ENCODE data around the gene IRF2. TPM values are rescaled to one million over a fixed set of nuclear protein-coding genes. Genes with fewer than 3 reads are reported as not detected.

IRF2 gene
- total and polyA plus RNA-seq, 2 donors (not counting 1 experiment from before 2014, with no cell fraction given): 67.8 to 68.2 TPM

- POLR2A ChIA-PET: no interaction called here
- no peak overlapping the region for H2AFZ ChIP-seq (ENCODE audit: insufficient read depth, low read depth, low read length, poor library complexity, severe bottlenecking)
- peaks cover 45% of the 10 kb centered on the region for H4K20me1 ChIP-seq (ENCODE audit: control insufficient read depth, insufficient read depth, low read length, poor library complexity, severe bottlenecking)
- H3K27ac ChIP-seq (ENCODE audit: low read length in 2 of 2): peak overlapping the region in 1 of 2 donors; percentile 57
- H3K9me3 ChIP-seq (ENCODE audit: control extremely low read depth in 1 of 3, control insufficient read depth in 2 of 3, insufficient read depth in 1 of 3, low read length in 2 of 3): no peaks in the 10 kb centered on the region
- CTCF ChIA-PET: interaction anchor here (0.9 to 3.9 kb wide), 4 partner anchors 16 to 144 kb away, joined by 3 to 17 read pairs (median 3); no protein-coding TSS in a partner anchor
- no peaks in the 10 kb centered on the region for H3K27me3 ChIP-seq (replicated peaks in 1 of 4; ENCODE audit: control extremely low read depth in 1 of 4, control insufficient read depth in 3 of 4, insufficient read depth in 4 of 4, low read length in 3 of 4)
- no peak for DNase-seq
- TF ChIP-seq EZH2 (IDR thresholded peaks at IDR 0.05; ENCODE audit: borderline replicate concordance, insufficient read depth, low read depth, low read length, poor library complexity, severe bottlenecking): no peak
- TF ChIP-seq, protein P1, sequence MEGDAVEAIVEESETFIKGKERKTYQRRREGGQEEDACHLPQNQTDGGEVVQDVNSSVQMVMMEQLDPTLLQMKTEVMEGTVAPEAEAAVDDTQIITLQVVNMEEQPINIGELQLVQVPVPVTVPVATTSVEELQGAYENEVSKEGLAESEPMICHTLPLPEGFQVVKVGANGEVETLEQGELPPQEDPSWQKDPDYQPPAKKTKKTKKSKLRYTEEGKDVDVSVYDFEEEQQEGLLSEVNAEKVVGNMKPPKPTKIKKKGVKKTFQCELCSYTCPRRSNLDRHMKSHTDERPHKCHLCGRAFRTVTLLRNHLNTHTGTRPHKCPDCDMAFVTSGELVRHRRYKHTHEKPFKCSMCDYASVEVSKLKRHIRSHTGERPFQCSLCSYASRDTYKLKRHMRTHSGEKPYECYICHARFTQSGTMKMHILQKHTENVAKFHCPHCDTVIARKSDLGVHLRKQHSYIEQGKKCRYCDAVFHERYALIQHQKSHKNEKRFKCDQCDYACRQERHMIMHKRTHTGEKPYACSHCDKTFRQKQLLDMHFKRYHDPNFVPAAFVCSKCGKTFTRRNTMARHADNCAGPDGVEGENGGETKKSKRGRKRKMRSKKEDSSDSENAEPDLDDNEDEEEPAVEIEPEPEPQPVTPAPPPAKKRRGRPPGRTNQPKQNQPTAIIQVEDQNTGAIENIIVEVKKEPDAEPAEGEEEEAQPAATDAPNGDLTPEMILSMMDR (IDR thresholded peaks at IDR 0.05): no peak
- no peak overlapping the region for H3K9ac ChIP-seq (ENCODE audit: low read length)
- peaks cover 44 to 45% of the 10 kb centered on the region in 2 donors for H3K4me1 ChIP-seq (ENCODE audit: control insufficient read depth in 2 of 2, insufficient read depth in 2 of 2, low read length in 2 of 2)
- no peak overlapping the region for H3K4me2 ChIP-seq (replicated peaks; ENCODE audit: low read depth, low read length, poor library complexity, severe bottlenecking)
- Mint-ChIP-seq H3K4me1 (peaks cover 58% of the 10 kb centered on the region), H3K9me3 (ENCODE audit: insufficient read depth) (no peaks in the 10 kb centered on the region), H3K27me3 (no peaks in the 10 kb centered on the region), H3K27ac (peak overlapping the region; percentile 71), H3K4me3 (no peak overlapping the region)
- ATAC-seq (ENCODE audit: low read depth): no peak
- peaks cover 51% of the 10 kb centered on the region for H3K79me2 ChIP-seq (ENCODE audit: control insufficient read depth, insufficient read depth, low read length)
- intact Hi-C loops (cut with micrococcal nuclease): no loop called here
- 94% methylated on average over 2 of the region's 3 CpGs for WGBS (ENCODE audit: insufficient coverage)
- H3K36me3 ChIP-seq (replicated peaks in 1 of 2; ENCODE audit: control extremely low read depth in 1 of 2, control insufficient read depth in 1 of 2, extremely low read depth in 1 of 2, insufficient read depth in 2 of 2, low read length in 1 of 2): peaks cover 0 to 70% of the 10 kb centered on the region in 2 experiments
- no peak overlapping the region for H3K4me3 ChIP-seq (ENCODE audit: control extremely low read depth in 1 of 5, extremely low read depth in 1 of 5, insufficient read depth in 1 of 5, low read depth in 2 of 5, low read length in 4 of 5)
Observed at GRCh38 chr4:184408684-184409081, 65.7 kb downstream of the IRF2 start.

GRCh38 chr4:184408021-184408683, 66.2 kb downstream of the IRF2 start:
- H3K4me1 Mint-ChIP-seq: peaks cover 55% of the 10 kb centered on the region
- TF ChIP-seq, protein P1 (IDR thresholded peaks at IDR 0.05): no peak
- TF ChIP-seq EZH2 (IDR thresholded peaks at IDR 0.05; ENCODE audit: borderline replicate concordance, insufficient read depth, low read depth, low read length, poor library complexity, severe bottlenecking): no peak
- Histone ChIP-seq H3K9ac (ENCODE audit: low read length) (no peak overlapping the region), H3K4me1 (ENCODE audit: control insufficient read depth in 2 of 2, insufficient read depth in 2 of 2, low read length in 2 of 2) (peaks cover 40 to 42% of the 10 kb centered on the region in 2 donors), H3K79me2 (ENCODE audit: control insufficient read depth, insufficient read depth, low read length) (peaks cover 51% of the 10 kb centered on the region), H2AFZ (ENCODE audit: insufficient read depth, low read depth, low read length, poor library complexity, severe bottlenecking) (no peak overlapping the region), H3K36me3 (replicated peaks in 1 of 2; ENCODE audit: control extremely low read depth in 1 of 2, control insufficient read depth in 1 of 2, extremely low read depth in 1 of 2, insufficient read depth in 2 of 2, low read length in 1 of 2) (peaks cover 2 to 72% of the 10 kb centered on the region in 2 experiments), H3K9me3 (ENCODE audit: control extremely low read depth in 1 of 3, control insufficient read depth in 2 of 3, insufficient read depth in 1 of 3, low read length in 2 of 3) (no peaks in the 10 kb centered on the region), H4K20me1 (ENCODE audit: control insufficient read depth, insufficient read depth, low read length, poor library complexity, severe bottlenecking) (peaks cover 49% of the 10 kb centered on the region), H3K27me3 (replicated peaks in 1 of 4; ENCODE audit: control extremely low read depth in 1 of 4, control insufficient read depth in 3 of 4, insufficient read depth in 4 of 4, low read length in 3 of 4) (no peaks in the 10 kb centered on the region), H3K4me3 (ENCODE audit: control extremely low read depth in 1 of 5, extremely low read depth in 1 of 5, insufficient read depth in 1 of 5, low read depth in 2 of 5, low read length in 4 of 5) (no peak overlapping the region), H3K27ac (ENCODE audit: low read length in 2 of 2) (no peak overlapping the region), H3K4me2 (replicated peaks; ENCODE audit: low read depth, low read length, poor library complexity, severe bottlenecking) (no peak overlapping the region)
- no peaks in the 10 kb centered on the region for H3K27me3 Mint-ChIP-seq
- no peaks in the 10 kb centered on the region for H3K9me3 Mint-ChIP-seq (ENCODE audit: insufficient read depth)
- ChIA-PET CTCF (interaction anchor here (0.9 to 3.9 kb wide), 4 partner anchors 16 to 143 kb away, joined by 3 to 17 read pairs (median 3); no protein-coding TSS in a partner anchor), POLR2A (no interaction called here)
- no peak for DNase-seq
- ATAC-seq (ENCODE audit: low read depth): no peak
- H3K27ac Mint-ChIP-seq: peak overlapping the region; percentile 16
- no peak overlapping the region for H3K4me3 Mint-ChIP-seq
- intact Hi-C loops (cut with micrococcal nuclease): no loop called here
- 90% methylated on average over 2 of the region's 8 CpGs for WGBS (ENCODE audit: insufficient coverage)
